ENCODE measurements around the gene TNRC6B.
"Not testable (repeated sequence)": the region's sequence is repeated elsewhere in the genome, so short reads cannot be mapped to it uniquely, and the experiment has no call there.

The TNRC6B gene, protein sequence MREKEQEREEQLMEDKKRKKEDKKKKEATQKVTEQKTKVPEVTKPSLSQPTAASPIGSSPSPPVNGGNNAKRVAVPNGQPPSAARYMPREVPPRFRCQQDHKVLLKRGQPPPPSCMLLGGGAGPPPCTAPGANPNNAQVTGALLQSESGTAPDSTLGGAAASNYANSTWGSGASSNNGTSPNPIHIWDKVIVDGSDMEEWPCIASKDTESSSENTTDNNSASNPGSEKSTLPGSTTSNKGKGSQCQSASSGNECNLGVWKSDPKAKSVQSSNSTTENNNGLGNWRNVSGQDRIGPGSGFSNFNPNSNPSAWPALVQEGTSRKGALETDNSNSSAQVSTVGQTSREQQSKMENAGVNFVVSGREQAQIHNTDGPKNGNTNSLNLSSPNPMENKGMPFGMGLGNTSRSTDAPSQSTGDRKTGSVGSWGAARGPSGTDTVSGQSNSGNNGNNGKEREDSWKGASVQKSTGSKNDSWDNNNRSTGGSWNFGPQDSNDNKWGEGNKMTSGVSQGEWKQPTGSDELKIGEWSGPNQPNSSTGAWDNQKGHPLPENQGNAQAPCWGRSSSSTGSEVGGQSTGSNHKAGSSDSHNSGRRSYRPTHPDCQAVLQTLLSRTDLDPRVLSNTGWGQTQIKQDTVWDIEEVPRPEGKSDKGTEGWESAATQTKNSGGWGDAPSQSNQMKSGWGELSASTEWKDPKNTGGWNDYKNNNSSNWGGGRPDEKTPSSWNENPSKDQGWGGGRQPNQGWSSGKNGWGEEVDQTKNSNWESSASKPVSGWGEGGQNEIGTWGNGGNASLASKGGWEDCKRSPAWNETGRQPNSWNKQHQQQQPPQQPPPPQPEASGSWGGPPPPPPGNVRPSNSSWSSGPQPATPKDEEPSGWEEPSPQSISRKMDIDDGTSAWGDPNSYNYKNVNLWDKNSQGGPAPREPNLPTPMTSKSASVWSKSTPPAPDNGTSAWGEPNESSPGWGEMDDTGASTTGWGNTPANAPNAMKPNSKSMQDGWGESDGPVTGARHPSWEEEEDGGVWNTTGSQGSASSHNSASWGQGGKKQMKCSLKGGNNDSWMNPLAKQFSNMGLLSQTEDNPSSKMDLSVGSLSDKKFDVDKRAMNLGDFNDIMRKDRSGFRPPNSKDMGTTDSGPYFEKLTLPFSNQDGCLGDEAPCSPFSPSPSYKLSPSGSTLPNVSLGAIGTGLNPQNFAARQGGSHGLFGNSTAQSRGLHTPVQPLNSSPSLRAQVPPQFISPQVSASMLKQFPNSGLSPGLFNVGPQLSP (N-terminal part only)

GRCh38 chr22:40177738-40178416, at the start of gene TNRC6B:
Gene TNRC6B, plus strand, starts transcription at chr22:40177925. Its CDS starts 211 bp downstream, at chr22:40178136.
- DNase-seq (ENCODE audit: low read depth in 2 of 2) = peak; percentile 35 to 50

DNA sequence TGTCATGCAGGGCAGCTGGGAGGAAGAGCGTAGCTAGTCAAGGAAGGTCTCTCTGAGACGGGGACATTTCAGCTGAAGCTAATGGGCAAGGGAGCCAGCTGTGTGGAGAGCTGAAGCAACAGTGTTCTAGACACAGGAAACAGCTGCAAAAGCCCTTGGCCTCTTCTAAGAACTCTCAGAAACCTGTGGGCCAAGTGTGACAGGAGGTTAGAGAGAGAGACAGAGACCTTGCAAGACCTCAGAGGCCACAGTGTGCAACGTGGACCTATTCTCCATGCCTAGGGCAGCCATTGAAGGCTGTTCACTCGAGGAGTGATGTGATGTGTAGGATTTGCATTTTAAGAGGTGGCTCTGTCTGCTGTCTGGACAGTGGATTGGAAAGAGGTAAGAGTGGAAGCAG, 48.7 kb upstream of the TNRC6B start:
- DNase-seq (ENCODE audit: low read depth in 2 of 2) = peak in 1 of 2 donors; percentile 11

DNA sequence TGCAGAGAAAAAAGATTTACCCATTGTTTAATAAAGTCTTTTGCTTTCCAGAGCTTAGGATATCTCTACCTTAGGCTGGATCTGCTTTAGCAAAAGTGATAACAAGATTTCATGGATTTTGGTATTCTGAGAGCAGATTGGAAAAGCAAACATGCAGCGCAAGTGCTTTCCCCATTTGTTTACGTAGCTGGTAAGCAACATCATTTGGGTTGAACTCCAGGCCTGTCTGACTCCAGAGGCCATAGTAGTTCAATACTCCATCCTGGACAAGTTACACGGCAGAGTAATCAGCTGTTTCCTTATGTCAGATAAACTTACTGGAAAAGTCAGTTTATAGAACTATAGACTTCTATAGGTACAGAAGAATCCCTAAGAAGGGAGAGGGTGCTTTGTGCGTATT, 40.6 kb upstream of the TNRC6B start:
- DNase-seq (ENCODE audit: low read depth in 2 of 2) = no peak

DNA sequence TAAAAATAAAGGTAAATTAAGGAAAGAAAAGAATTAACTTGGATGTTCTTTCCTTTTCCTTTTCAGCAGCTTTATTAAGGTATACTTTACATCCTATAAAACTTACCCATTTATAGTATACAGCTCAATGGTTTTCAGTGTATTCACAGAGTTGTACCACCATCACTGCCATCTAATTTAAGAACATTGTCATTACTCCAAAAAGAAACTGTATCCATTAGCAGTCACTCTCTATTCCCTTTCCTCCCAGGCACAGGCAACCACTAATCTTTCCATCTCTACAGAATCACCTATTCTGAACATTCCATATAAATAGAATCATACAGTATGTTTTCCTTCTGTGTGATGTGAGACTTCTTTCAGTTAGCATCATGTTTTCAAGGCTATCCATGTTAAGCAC, 38.9 kb upstream of the TNRC6B start:
- no peak for DNase-seq (ENCODE audit: low read depth in 2 of 2)

DNA sequence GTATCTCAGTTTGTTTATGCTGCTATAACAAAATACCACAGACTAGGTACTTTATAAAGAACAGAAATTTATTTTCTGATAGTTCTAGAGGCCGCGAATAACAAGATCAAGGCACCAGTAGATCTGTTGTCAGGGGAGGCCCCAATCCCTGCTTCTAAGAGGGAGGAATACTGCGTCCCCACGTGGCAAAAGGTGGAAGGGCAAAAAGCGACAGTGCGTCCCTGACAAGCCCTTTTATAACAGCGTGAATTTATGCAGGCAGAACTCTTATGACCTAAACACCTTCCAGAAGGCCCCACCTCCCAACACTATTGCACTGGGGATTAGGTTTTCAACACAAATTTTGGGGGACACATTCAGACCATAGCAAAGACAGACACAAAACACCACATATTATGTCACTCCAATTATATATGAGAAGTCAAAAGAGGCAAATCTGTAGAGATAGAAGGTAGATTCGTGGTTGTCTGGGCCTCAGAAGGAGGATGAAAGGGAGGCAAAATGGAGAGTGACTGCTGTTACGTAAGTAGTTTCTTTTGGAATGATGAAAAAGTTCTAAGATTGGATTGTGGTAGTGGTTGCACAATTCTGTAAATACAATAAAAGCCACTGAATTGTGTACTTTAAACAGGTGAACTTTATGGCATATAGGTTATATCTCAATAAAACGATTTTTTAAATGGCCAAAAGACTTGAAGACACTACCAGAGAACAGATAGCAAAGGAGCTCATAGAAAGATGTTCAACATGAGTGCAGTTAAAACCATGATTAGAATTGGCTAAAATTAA, 30.1 kb upstream of the TNRC6B start:
- DNase-seq (ENCODE audit: low read depth in 2 of 2) = no peak

GRCh38 chr22:40153192-40153591, 24.5 kb upstream of the TNRC6B start:
- DNase-seq (ENCODE audit: low read depth in 2 of 2) = no peak

DNA sequence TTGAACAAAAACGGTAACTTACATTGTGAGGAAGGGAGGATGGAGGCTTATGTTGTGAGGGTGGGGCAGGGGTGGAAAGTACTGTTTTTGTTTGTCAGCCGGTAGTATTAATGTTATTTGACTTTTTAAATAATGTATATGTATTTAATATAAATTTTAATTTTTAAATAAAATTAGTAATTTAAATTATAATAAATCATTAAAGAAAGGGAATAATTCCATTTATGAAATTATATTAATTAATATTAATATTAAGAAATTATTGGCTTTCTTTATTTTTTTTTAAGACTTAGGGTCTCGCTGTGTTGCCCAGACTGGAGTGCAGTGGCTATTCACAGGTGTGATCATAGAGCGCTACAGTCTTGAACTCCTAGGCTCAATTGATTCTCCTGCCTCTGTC, 24.0 kb upstream of the TNRC6B start:
- no peak for DNase-seq (ENCODE audit: low read depth in 2 of 2)

DNA sequence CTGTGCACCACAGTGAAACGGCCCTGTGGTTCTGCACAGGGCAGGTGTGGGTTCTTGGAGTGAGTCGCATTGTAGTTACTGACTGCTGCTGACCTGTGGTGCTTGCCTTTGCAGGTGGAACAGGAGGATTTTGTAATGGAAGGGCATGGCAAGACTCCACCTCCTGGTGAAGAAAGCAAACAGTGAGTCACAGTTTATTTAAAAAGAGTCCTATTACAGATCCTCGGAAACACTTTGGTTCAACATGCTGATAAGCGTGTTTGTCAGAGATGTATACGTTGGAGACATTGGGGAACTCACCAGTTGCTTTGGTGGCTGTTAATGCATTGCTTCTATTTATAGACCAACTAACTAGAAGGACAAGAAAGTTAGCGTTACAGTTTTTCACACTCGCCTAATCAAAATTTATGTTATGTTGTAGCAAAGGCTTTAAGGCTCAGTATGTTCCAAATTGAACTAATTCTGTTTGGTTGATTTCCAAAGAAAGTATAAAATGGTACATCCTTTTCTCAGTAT, 21.7 kb upstream of the TNRC6B start:
- no peak for DNase-seq (ENCODE audit: low read depth in 2 of 2)

DNA sequence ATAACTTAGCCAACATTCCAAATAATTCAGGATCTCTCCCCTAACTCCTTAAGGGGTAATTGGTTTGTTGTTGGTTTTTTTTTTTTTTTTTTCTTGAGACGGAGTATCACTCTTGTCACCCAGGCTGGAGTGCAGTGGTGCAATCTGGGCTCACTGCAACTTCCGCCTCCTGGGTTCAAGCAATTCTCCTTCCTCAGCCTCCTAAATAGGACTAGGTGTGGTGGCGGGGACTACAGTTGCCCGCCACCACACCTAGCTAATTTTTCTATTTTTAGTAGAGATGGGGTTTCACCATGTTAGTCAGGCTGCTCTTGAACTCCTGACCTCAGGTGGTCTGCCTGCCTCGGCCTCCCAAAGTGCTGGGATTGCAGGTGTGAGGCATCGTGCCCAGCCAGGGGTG, 21.0 kb upstream of the TNRC6B start:
- DNase-seq (ENCODE audit: low read depth in 2 of 2) = not testable (repeated sequence)

- no peak for DNase-seq (ENCODE audit: low read depth in 2 of 2)
Measured at GRCh38 chr22:40157330-40157945, 20.3 kb upstream of the TNRC6B start.

GRCh38 chr22:40161194-40161593, 16.5 kb upstream of the TNRC6B start:
- DNase-seq (ENCODE audit: low read depth in 2 of 2) = no peak

DNA sequence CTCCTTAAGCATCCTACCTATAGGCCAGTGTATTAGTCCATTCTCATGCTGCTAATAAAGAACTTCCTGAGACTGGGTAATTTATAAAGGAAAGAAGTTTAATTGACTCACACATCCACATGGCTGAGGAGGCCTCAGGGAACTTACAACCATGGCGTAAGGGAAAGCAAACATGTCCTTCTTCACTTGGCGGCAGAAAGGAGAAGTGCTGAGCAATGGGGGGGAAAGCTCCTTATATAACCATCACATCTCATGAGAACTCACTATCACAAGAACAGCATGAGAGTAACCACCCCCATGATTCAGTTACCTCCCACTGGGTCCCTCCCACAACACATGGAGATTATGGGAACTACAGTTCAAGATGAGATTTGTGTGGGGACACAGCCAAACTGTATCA, 12.2 kb upstream of the TNRC6B start:
- not testable (repeated sequence) for DNase-seq (ENCODE audit: low read depth in 2 of 2)

GRCh38 chr22:40175611-40176244, 2.0 kb upstream of the TNRC6B start:
- no peak for DNase-seq (ENCODE audit: low read depth in 2 of 2)

DNA sequence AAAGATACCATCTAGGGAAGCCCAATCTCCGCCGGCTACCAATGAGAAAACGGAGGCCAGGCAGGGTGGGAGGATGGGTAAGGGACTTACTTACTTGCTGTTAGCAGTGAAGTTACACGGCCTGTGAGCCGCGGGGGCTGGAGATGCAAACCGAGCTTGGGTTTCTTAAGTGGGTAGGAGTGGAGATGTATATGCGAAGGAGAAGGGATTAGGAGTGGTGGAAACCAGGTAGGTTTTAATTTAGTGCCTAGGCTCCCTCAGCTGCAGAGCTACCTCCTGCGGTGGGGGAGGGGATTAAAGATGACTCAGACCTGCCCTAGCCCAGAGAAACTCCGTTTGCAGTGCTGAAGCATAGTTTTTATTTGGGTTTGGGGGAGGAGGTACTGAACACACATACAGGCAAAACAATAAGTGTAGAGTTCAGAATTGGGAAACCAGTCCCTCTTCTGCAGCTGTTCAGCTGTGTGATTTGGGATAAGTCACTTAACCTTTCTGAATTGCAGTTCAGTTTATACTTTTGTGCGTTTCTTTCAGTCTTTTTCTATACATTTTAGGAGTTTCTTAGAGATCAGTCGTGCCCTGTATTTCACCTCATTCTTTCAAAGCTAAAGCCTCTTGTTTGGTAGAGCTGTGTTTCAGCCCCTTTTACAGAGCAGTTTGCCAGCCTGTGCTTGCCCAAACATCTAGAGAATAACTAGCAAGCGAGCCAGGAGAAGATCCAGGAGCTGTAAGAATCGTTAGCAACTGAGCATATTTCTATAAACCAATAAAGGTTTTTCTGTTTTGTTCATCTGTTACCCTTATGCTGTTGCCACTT, 596 bp upstream of the TNRC6B start:
- DNase-seq (ENCODE audit: low read depth in 2 of 2) = peak; percentile 30 to 55

GRCh38 chr22:40178417-40179409, 988 bp downstream of the TNRC6B start:
- no peak for DNase-seq (ENCODE audit: low read depth in 2 of 2)

DNA sequence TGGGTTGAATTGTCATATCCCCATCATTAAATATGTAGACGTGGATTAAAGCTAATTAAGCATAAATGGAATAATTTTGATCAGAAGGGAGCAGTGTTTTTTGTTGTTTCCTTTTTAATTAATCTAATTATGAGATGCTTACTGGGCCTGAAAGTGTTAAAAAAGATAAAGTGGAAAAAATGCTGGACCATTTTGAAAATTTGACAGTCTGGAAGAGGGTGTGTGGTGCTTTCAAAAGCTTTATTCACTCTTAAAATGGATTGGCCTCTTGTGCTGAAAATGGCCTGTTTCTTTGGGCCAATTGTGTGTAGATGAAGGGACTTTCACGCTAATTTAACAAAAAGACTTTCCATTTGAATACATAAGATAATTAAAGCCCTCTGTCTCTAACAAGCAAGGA, 1.8 kb downstream of the TNRC6B start:
- no peak for DNase-seq (ENCODE audit: low read depth in 2 of 2)

GRCh38 chr22:40180403-40180802, 2.7 kb downstream of the TNRC6B start:
- DNase-seq (ENCODE audit: low read depth in 2 of 2) = no peak

All from stimulated activated CD8-positive, alpha-beta memory T cell treated with anti-CD3 and anti-CD28 coated beads, Interleukin-2, amount 100 ng/mL, for 1 hour (primary cell).